ENCODE data around the gene SMAGP. TPM values are rescaled to one million over a fixed set of nuclear protein-coding genes. Genes with fewer than 3 reads are reported as not detected.

Gene SMAGP
- total and polyA plus RNA-seq, 2 of the 4 experiments (the other 2 are of a cell fraction), result 12.2 to 42.7 TPM

DNA sequence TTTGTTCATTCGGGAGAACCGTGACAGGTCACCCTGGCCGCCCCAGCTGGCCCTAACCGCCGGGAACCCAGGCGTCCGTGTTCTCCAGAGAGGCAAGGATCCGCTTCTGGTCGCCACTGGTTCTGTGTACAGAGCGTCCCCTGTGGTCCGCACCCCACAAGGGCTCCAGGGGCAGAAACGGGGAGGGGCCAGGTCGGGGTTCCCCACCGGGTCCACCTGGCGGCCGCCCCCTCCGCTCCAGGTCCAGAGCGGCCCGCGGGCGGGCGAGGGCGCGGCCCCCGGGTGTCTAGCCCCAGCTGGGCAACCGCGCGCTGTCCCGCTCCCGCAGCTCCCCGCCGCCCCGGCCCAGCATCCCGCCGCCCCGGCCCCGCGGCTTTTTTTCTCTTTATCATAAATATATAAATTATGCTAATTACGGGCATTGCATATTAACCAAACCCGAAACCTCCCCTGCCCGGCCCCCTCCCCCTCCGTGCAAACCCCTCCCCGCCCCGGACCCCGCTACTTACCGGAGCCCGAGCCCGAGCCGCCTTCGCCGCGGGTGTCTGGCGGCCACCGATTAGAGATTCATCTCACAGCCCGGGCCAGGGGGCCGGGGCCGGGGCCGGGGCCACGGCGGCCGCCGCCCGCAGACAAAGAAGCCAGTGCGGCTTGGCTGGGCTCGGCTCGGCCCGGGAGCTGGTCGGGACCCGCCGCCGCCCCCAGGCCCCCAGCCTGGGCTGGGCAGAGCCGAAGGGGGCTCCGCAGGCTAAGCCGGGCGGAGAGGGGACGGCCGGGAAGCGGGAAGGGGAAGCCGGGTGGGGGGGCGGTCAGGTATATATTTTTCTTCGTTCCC, 52.9 kb downstream of the SMAGP start:
- DNase-seq (no peak), ATAC-seq (ENCODE audit: low read depth) (peak; percentile 67)
- Histone ChIP-seq H4K20me1 (ENCODE audit: insufficient read depth, low read length) (no peaks in the 10 kb centered on the region), H3K4me1 (ENCODE audit: control insufficient read depth, insufficient read depth, low read length) (peaks cover 4% of the 10 kb centered on the region), H2BK5ac (ENCODE audit: low read depth, low read length, poor library complexity, severe bottlenecking) (peak overlapping the region; percentile 71), H3K79me1 (ENCODE audit: low read depth in 1 of 2, low read length in 2 of 2) (peaks cover 14 to 27% of the 10 kb centered on the region in 2 experiments; a peak in 3 of 4 replicates), H3K9me1 (ENCODE audit: insufficient read depth, low read length) (peaks cover 9% of the 10 kb centered on the region), H3K9ac (ENCODE audit: low read depth, low read length) (peak overlapping the region; percentile 85), H2BK15ac (ENCODE audit: low read depth, low read length) (no peak overlapping the region), H3K18ac (ENCODE audit: low read depth, low read length) (peak overlapping the region; percentile 1; the same call in 1 of the 2 replicates), H3K4me3 (ENCODE audit: insufficient read depth, low read depth, low read length) (peak overlapping the region; percentile 77), H2BK120ac (ENCODE audit: low read depth, low read length) (peak overlapping the region; percentile 60; the same call in 1 of the 2 replicates), H2AK5ac (ENCODE audit: low read depth, low read length) (0 out of 2 replicates have a peak overlapping the region, but pooled peaks have one; percentile 16), H3K14ac (replicated peaks; ENCODE audit: low read depth, low read length) (peak overlapping the region; percentile 75), H3K4ac (ENCODE audit: low read depth, low read length) (peak overlapping the region; percentile 46; the same call in 1 of the 2 replicates), H3K36me3 (ENCODE audit: control insufficient read depth, insufficient read depth, low read length) (0 out of 2 replicates have a peak, but pooled peaks cover 1% of the 10 kb centered on the region), H4K5ac (ENCODE audit: low read depth, low read length) (no peak overlapping the region), H4K8ac (ENCODE audit: low read depth in 2 of 2, low read length in 2 of 2) (peak overlapping the region; percentile 41 to 81; a peak in 3 of 4 replicates), H3K56ac (ENCODE audit: extremely low read depth, insufficient read depth, low read length) (0 out of 2 replicates have a peak overlapping the region, but pooled peaks have one; percentile 21), H3K9me3 (ENCODE audit: control insufficient read depth, insufficient read depth, low read length) (no peaks in the 10 kb centered on the region), H2AK9ac (replicated peaks; ENCODE audit: low read depth, low read length, poor library complexity) (peak overlapping the region; percentile 93), H4K91ac (ENCODE audit: insufficient read depth, low read depth, low read length) (no peak overlapping the region), H2BK20ac (ENCODE audit: low read depth, low read length) (no peak overlapping the region), H3K23ac (ENCODE audit: low read depth, low read length) (peak overlapping the region; percentile 43; the same call in 1 of the 2 replicates), H3K27me3 (ENCODE audit: control insufficient read depth, insufficient read depth, low read length) (no peaks in the 10 kb centered on the region), H3K27ac (ENCODE audit: insufficient read depth, low read length) (peak overlapping the region; percentile 83), H3K4me2 (ENCODE audit: low read depth, low read length) (peak overlapping the region; percentile 68), H2AFZ (replicated peaks; ENCODE audit: low read length, poor library complexity) (peak overlapping the region; percentile 98)
- ChIA-PET POLR2A (ENCODE audit: unreplicated experiment) (interaction anchor here (0.6 to 0.7 kb wide), 3 partner anchors 21 to 386 kb away, joined by 3 to 14 read pairs (median 4); partner anchors contain the start of gene DAZAP2), CTCF (no interaction called here)
- no TSS peak for BruUV-seq (replicated peaks)
- WGBS, 2 experiments (ENCODE audit: extremely low coverage in 2 of 2, insufficient read length in 1 of 2), result 2% methylated on average over 17 of the region's 81 CpGs; no CpG with 5 or more reads in 1 of the 2 experiments
- TF ChIP-seq, protein P1, sequence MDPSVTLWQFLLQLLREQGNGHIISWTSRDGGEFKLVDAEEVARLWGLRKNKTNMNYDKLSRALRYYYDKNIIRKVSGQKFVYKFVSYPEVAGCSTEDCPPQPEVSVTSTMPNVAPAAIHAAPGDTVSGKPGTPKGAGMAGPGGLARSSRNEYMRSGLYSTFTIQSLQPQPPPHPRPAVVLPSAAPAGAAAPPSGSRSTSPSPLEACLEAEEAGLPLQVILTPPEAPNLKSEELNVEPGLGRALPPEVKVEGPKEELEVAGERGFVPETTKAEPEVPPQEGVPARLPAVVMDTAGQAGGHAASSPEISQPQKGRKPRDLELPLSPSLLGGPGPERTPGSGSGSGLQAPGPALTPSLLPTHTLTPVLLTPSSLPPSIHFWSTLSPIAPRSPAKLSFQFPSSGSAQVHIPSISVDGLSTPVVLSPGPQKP (IDR thresholded peaks at IDR 0.05; ENCODE audit: borderline replicate concordance, low read depth, low read length), result no peak
- TF ChIP-seq, protein P2, sequence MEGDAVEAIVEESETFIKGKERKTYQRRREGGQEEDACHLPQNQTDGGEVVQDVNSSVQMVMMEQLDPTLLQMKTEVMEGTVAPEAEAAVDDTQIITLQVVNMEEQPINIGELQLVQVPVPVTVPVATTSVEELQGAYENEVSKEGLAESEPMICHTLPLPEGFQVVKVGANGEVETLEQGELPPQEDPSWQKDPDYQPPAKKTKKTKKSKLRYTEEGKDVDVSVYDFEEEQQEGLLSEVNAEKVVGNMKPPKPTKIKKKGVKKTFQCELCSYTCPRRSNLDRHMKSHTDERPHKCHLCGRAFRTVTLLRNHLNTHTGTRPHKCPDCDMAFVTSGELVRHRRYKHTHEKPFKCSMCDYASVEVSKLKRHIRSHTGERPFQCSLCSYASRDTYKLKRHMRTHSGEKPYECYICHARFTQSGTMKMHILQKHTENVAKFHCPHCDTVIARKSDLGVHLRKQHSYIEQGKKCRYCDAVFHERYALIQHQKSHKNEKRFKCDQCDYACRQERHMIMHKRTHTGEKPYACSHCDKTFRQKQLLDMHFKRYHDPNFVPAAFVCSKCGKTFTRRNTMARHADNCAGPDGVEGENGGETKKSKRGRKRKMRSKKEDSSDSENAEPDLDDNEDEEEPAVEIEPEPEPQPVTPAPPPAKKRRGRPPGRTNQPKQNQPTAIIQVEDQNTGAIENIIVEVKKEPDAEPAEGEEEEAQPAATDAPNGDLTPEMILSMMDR (conservative IDR thresholded peaks at IDR 0.05; ENCODE audit: low read depth, low read length), result peak; percentile 18; the same call in 1 of the 2 replicates
- 0 out of 2 replicates have a peak, but pooled peaks have one; percentile 3 for TF ChIP-seq MAZ (IDR thresholded peaks at IDR 0.05; ENCODE audit: borderline replicate concordance, low read depth, low read length)
- in situ Hi-C loops (cut with MboI; ENCODE audit: low sequenced_read_pairs), result no loop called here
- intact Hi-C loops (cut with micrococcal nuclease), result no loop called here
- dilution Hi-C loops (cut with HindIII; ENCODE audit: low sequenced_read_pairs, unreplicated experiment), result no loop called here

Measured in IMR-90 (cell line).